Measurements from ENCODE around the gene MYL10. TPM values are rescaled to one million over a fixed set of nuclear protein-coding genes. Genes with fewer than 3 reads are reported as not detected.

MYL10 gene
- polyA plus RNA-seq, 3 donors: not detected

Other genes with a start within 250 kb of the MYL10 start
- gene CUX1, start 188.3 kb upstream of the MYL10 start, polyA plus RNA-seq: 10 to 100 TPM; 22.4 to 47.5 (median 40.9) TPM

Data from adipose tissue (tissue), 3 donors.